HG02840 (cell line): ENCODE measurements around the gene PARD6A.
"Not testable (repeated sequence)": the region's sequence is repeated elsewhere in the genome, so short reads cannot be mapped to it uniquely, and the experiment has no call there.

ENCODE experiments used
- ATAC-seq: cut with Tn5 transposase; IDR thresholded peaks from one replicate; pipeline ENCODE4 v1.9.1; 2021; ENCODE audit warnings: mild to moderate bottlenecking, moderate library complexity, moderate number of reproducible peaks; ENCODE audit not compliant: unreplicated experiment, low FRiP score

Gene PARD6A

DNA sequence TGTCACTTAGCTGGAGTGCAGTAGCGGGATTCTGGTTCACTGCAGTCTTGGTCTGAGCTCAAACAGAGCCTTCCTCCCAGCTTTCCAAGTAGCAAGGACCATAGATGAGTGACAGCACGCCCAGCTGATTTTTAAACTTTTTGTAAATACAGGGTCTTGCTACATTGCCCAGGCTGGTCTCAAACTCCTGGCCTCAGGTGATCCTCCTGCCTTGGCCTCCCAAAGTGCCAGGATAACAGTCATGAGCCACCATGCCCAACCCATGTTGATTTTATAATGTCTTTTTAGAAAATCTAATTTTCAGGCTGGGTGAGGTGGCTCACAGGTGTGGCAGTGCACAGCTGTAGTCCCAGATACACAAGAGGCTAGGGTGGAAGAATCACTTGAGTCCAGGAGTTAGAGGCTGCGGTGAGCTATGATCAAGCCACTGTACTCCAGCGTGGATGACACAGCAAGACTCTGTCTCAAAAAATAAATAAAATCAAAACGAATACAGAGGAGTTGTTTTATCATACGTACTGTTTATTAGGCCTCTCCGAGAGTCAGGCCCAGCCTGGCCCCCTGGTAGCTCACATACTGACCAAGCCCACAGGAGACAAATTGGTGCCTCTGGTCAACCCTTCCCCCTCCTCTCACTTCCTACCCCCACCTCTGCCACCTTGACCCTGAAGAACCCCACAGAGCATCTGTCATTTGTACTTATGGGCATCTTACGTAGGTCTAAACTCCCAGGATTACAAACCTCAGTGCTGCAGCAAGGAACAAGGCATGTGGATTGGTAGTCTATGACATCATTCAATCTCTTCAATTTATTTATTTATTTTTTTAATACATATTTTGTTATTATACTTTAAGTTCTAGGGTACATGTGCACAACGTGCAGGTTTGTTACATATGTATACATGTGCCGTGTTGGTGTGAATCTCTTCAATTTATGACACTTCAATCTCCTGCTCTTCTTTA is 19.5 kb downstream of the PARD6A start:
- ATAC-seq, result no peak

DNA sequence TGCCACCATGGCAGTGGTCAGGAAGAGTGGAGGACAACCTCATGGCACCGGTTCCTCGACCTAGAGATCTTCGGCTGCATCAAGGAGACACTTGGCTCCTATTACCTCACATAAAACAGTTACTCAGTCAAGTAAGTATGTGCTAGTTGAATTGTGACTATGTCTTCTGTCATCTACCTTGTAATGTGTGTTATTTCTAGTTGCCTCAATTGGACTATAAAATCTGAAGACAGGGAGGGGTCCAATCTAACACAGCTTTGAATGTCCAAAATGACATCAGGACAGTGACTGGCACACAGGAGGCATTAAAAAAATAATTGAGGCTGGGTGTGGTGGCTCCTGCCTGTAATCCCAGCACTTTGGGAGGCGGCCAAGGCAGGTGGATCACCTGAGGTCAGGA is 23.0 kb downstream of the PARD6A start:
- no peak for ATAC-seq

DNA sequence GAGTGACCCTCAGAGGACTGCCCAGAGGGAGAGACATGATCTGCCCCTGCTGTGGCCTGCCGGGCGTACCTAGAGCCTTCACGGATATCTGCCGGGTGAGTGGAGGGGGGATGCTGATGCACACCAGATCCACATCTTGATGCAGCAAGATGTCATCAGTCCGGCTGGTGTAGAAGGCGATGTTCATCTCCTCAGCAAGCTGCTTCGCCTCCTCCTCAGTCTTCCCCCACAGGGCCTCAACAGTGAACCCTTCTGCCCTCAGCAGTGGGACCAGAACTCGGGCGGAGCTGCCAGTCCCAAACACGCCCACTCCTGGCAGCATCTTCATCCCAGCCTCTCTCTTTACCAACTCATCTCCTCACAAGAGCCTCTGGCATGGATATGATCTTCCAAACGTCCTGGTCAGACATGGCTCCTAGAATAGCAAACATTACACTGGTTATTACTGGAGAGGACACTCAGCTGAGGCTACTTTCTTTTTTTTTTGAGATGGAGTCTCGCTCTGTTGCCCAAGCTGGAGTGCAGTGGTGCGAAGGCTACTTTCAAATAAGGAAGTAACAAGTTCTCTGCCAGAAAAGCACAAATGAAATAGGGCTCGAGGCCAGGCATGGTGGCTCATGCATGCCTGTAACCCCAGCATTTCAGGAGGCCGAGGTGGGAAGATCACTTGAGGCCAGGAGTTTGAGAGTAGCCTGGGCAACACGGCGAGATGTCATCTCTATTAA is 24.8 kb downstream of the PARD6A start:
- no peak for ATAC-seq

DNA sequence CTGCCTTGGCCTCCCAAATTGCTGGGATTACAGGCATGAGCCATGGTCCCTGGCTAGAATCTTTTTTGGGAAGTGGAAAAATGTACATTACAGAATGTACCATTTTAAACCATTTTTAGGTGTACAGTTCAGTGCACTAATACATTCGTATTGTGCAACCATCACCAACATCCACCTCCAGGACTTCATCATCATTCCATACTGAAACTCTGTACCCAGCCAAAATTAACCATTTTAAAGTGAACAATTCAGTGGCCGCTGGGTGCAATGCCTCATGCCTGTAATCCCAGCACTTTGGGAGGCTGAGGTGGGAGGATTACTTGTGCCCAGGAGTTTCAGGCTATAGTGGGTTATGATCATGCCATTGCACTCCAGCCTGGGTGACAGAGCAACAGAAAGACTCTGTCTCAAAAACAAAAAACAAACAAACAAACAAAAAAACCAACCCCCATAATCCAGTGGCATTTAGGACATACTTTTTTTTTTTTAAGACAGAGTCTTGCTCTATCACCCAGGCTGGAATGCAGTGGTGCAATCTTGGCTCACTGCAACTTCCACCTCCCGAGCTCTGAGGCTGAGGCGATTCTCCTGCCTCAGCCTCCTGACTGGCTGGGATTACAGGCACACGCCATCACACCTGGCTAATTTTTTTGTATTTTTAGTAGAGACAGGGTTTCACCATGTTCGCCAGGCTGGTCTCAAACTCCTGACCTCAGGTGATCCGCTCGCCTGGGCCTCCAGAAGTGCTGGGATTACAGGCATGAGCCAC is 32.9 kb downstream of the PARD6A start:
- not testable (repeated sequence) for ATAC-seq

DNA sequence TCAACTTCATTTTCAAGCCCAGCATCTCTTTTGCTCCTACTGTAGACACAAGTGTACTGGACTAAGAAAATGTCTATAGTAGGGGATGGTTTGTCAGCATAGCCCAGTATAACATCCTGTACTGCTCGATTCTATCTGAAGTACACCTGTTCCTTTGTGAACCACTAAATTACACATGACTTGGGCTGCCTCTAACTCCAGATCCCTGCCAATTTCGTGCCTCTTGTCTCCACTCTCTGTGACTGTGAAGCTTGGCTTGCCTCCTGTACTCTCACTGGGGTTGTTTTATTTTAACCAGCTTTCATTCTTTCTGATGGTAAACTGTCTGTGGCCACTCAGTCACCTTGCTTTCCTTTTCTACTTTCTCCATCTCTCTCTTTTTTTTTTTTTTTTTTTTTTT is 33.9 kb downstream of the PARD6A start:
- no peak for ATAC-seq

DNA sequence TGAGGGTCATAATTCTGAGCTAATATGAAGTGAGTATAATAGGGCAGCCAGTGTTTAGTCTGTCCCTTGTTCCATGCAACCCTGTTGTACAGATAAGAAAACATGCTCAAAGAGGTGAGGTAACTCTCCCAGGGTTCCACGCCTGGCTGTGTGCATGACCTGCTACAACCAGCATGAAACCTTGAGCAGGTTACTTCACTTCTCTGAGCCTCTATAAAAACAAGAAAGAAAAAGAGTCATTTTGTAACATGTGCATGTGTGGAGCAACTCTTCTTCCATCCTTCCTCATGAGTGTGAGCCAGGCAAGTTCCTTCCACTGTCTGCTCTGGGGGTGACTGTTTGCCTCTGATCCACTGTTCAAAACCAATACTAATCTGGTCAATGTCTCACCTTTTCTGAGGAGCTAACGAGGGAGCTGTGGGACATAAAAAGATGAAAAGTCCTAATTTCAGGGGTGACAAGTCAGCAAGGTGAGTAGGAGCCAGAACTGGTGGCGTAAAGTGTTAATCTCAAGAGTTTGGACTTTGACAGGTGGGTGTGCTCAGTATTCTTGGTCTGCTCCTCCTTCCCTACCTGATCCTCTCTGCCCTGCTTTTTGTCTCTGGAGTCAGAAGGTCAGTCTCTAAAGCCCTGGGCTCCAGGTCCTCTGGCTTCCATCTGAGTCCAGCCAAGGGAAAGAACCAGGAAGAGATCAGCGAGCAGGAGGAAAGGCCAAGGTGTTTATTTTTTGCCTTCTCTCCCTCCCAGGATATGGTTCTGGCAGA is 36.8 kb downstream of the PARD6A start:
- no peak for ATAC-seq

DNA sequence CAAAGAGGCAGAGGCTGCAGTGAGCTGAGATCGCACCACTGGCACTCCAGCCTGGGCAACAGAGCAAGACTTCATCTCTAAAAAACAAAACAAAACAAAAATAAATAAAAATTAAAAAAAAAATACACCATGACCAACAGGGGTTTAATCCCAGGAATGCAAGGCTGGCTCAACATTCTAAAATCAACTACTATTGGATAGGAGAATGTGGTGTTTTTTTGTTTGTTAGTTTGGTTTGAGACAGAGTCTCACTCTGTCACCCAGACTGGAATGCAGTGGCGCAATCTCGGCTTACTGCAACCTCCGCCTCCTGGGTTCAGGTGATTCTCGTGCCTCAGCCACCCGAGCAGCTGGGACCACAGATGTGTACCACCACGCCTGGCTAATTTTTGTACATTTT is 38.5 kb downstream of the PARD6A start:
- no peak for ATAC-seq

DNA sequence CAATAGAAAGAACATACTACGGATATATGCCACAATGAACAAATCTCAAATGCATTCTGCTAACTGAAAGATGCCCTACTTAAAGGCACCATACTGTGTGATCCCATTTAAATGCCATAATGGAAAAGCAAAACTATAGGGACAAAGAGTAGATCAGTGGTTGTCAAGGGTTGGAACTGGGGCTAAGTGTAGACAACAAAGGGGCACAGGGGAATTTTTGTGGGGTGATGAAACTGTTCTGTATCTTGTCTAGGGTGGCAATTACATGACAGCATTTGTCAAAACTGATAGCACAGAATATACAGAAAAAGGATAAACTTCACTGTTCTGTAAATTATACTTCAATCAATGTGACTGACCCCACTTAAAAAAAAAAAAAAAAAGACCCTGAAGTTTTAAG is 40.7 kb downstream of the PARD6A start:
- no peak for ATAC-seq

DNA sequence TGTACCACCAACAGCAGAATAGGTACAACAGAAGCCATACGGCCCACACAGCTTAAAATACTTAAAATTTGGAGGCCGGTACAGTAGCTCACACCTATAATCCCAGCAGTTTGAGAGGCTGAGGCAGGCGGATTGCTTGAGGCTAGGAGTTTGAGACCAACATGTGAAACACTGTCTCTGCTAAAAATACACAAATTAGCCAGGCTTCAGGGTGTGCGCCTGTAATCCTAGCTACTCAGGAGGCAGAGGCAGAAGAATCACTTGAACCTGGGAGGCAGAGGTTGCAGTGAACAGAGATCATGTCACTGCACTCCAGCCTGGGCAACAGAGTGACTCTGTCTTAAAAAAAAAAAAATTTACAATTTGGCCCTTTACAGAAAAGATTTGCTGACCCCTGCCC is 41.4 kb downstream of the PARD6A start:
- no peak for ATAC-seq

DNA sequence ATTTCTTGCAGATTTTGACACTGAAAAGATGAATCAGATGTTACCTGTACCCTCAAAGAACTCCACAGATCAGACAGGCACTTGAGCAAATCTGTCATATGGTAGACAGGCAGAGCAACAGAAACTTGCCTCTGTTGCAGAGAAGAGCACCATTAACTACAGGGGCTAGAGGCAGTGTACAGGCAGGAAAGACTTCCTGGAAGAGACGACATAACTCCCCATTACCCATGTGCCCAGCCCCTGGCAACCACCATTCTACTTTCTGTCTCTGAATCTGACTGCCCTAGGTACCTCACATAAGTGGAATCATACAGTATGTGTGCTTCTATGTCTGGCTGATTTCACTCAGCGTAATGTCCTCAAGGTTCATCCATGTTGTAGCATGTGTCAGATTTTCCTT is 42.9 kb downstream of the PARD6A start:
- no peak for ATAC-seq

DNA sequence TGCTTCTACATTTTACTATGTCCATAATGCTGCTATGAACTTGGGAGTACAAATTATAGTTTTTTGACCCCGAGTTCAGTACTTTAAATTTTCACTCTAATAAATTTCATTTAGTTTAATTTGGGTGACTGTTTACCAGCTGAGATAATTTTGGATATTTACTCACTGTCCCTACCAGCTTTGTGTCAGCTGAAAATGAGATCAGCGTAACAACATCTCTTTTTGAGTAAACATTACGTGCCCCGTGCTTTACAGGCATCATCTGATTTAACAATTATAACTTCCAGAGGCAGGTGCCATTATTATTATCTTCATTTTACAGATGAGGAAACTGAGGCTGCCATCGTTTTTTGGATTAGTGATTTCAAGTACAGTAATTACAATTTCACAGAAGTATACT is 43.4 kb downstream of the PARD6A start:
- ATAC-seq, result no peak

DNA sequence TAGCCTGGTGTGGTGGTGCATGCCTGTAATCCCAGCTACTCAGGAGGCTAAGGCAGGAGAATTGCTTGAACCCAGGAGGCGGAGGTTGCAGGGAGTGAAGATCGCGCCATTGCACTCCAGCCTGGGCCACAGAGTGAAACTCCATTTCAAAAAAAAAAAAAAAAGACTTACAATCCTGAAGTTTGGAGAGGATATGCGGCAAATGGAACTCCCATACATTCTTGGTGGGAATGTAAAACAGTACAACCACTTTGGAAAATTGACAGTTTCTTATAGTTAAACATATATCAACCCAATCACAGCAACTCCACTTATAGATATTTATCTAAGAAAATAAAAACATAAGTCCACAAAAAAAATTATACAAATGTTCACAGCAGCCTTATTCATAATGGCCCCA is 46.5 kb downstream of the PARD6A start:
- ATAC-seq, result no peak

DNA sequence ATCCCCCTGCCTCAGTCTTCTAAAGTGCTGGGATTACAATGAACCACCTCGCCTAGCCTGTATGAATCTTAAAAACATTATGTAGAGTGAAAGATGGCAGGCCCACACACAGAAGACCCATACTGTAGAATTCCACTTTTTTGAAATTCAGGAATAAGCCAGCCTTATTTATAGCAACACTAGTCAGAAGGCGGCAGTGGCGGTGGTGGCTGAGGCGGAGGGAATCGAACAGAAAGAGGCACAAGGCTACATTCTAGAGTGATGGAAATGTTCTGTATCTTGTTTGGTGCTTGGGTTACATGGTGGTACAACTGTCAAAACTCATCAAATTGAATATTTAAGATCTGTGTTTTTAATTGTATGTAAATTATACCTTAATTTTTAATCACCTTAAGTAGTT is 47.0 kb downstream of the PARD6A start:
- ATAC-seq, result no peak

DNA sequence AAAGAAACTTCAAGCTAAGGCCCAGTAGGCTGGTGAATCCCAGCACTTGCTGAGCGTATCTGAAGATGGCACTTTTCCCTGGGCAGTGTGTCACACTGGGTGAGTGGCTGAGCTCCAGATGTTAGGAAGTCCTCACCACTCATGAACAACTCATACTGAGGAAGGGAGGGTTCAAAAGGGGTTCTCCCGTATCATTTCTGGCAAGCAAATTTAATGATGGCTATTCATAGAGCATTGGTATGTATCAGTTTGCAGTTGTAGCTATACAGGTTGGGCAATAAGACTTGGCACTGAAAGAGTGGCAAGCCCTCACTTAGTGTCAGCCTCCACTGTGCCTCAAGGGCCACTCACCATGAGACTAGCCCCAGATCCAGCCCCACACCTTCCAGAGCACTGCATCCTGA is 47.6 kb downstream of the PARD6A start:
- no peak for ATAC-seq

DNA sequence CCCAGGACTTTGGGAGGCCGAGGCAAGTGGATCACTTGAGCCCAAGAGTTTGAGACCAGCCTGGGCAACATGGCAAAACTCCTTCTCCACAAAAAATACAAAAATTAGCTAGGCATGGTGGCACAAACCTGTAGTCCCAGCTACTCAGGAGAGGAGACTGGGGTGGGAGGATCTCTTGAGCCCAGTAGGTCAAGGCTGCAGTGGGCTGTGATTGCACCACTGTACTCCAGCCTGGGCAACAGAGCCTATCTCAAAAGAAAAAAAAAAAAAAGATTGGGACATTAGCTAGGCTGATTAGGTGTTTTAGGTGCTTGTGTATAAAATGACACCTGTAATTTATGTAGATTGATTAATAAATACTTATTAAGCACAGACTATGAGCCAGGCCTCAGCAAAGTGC is 48.3 kb downstream of the PARD6A start:
- ATAC-seq, result no peak

DNA sequence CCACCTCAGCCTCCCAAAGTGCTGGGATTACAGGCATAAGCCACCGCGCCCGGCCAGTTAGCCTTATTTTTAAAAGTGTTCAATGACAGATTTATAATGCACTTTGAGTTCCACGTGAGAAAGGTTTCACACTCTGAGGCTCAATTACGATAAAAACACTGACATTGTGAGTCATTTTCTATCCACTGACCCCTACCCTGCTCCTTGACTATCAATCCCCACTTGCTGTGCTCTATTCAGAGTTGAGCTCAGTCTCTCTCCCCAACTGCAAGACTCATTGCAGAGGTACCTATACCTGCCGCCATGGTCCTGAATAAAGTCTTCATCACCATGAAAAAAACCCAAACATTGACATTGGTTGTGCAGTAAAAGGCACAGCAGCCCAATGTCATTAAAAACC is 49.8 kb downstream of the PARD6A start:
- ATAC-seq, result no peak
